Vagina (tissue), 2 donors: ENCODE results near the gene COL23A1. TPM values are rescaled to one million over a fixed set of nuclear protein-coding genes. Genes with fewer than 3 reads are reported as not detected.

Experiments used
- DNase-seq, 2 donors: peaks; one replicate each; pipeline ENCODE4 v3.0.0-alpha.2; 2017; ENCODE audit errors: extremely low spot score in 2 of 2
- H3K27ac ChIP-seq: fragments of 200-600 bp; sonication (generic); one replicate; pipeline ENCODE4 v1.5.1; 2019
- H3K27me3 ChIP-seq: fragments of 200-600 bp; sonication (generic); one replicate; pipeline ENCODE4 v1.5.1; 2019
- H3K36me3 ChIP-seq, 2 donors: fragments of 200-600 bp; sonication (generic); one replicate each; pipeline ENCODE4 v1.5.1; 2017 to 2019
- H3K4me1 ChIP-seq: fragments of 200-600 bp; sonication (generic); one replicate; pipeline ENCODE4 v1.5.1; 2019
- H3K4me3 ChIP-seq, 2 donors: fragments of 200-600 bp; sonication (generic); 1 replicate in 1 of 2; 2 replicates in 1 of 2; pipeline ENCODE4 v1.5.1; 2016 to 2019
- H3K9me3 ChIP-seq: fragments of 200-600 bp; sonication (generic); one replicate; pipeline ENCODE4 v1.5.1; 2019
- CTCF ChIP-seq, 3 experiments: fragments of 450-650 bp in 2 of 3; fragments of 200-600 bp in 1 of 3; sonication (generic) in 1 of 3; IDR thresholded peaks; one replicate each; pipeline ENCODE4 v1.5.1; 2017 to 2019; ENCODE audit warnings: antibody characterized with exemption in 3 of 3, mild to moderate bottlenecking in 2 of 3, moderate library complexity in 2 of 3
- POLR2A ChIP-seq, 2 donors: fragments of 450-650 bp; IDR thresholded peaks; one replicate each; pipeline ENCODE4 v1.6.1; 2017; ENCODE audit warnings: antibody characterized with exemption in 2 of 2, mild to moderate bottlenecking in 2 of 2, moderate library complexity in 2 of 2
- POLR2AphosphoS5 ChIP-seq, 2 donors: sonication (generic); formaldehyde crosslinking; IDR thresholded peaks; one replicate each; pipeline ENCODE4 v1.9.0; 2017; ENCODE audit warnings: antibody characterized with exemption in 2 of 2, mild to moderate bottlenecking in 2 of 2, low read depth in 1 of 2; ENCODE audit not compliant: insufficient read depth in 1 of 2
- intact Hi-C: fragments of 100-400 bp; cut with DNase I; formaldehyde crosslinking; loops from one replicate; pipeline ENCODE4 v1.15.1; 2023
- total RNA-seq: library from RNA; depleted of rRNA; stranded (reverse); fragments of >200 nt; gene quantifications from one replicate; pipeline ENCODE4 v1.2.3, GENCODE V29; 2016

Gene COL23A1
- total RNA-seq, 1 donor from 2014 or later = 3.7 TPM

GRCh38 chr5:178246624-178247279, 343.4 kb downstream of the COL23A1 start:
- H3K36me3 ChIP-seq = no peaks in the 10 kb centered on the region
- TF ChIP-seq POLR2AphosphoS5 (IDR thresholded peaks at IDR 0.05; ENCODE audit: insufficient read depth in 1 of 2, low read depth in 1 of 2) (no peak), CTCF (IDR thresholded peaks at IDR 0.05) (no peak), POLR2A (IDR thresholded peaks at IDR 0.05) (no peak)
- H3K27me3 ChIP-seq = no peaks in the 10 kb centered on the region
- no peak overlapping the region for H3K27ac ChIP-seq
- no peak for DNase-seq
- intact Hi-C loops = no loop called here
- H3K4me3 ChIP-seq = no peak overlapping the region
- H3K9me3 ChIP-seq = no peaks in the 10 kb centered on the region
- no peaks in the 10 kb centered on the region for H3K4me1 ChIP-seq

DNA sequence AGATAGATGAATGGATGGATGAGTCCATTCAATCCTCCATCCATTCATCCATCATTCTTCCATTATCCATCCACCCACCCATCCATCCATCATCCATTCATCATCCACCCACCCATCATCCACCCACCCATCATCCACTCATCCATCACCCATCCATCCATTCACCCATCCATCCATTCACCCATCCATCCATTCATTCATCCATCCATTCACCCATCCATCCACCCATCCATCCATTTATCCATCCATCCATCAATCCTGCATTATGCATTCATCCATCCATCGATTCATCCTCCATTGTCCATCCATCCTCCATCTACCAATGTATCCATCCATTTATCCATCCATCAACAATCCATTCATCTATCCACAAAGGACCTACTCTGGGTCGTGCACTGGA, 344.8 kb downstream of the COL23A1 start:
- Histone ChIP-seq H3K4me1 (no peaks in the 10 kb centered on the region), H3K27me3 (no peaks in the 10 kb centered on the region), H3K9me3 (no peaks in the 10 kb centered on the region), H3K4me3 (no peak overlapping the region), H3K36me3 (no peaks in the 10 kb centered on the region), H3K27ac (no peak overlapping the region)
- intact Hi-C loops = no loop called here
- no peak for TF ChIP-seq CTCF (IDR thresholded peaks at IDR 0.05)
- no peak for DNase-seq

DNA sequence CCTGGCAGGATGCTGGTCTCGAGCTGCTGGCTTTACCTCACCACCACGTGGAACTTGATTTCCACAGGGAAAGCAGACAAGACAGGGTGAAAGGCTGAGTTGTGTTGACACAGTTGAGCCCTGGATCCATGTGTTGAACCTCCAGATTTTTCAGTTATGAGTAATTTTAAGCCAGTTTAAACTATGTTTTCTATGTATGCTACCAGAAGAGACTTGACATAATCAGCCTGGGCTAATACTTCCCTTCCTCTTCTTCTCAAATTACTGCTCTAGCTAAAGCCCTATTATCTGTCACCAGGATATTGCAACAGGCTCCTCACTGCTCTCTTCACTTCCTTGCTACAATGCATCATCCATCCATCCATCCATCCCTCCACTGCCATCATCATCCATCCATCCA, 345.6 kb downstream of the COL23A1 start:
- H3K36me3 ChIP-seq = no peaks in the 10 kb centered on the region
- intact Hi-C loops = no loop called here
- no peaks in the 10 kb centered on the region for H3K4me1 ChIP-seq
- H3K4me3 ChIP-seq = no peak overlapping the region
- H3K9me3 ChIP-seq = no peaks in the 10 kb centered on the region
- TF ChIP-seq POLR2AphosphoS5 (IDR thresholded peaks at IDR 0.05; ENCODE audit: insufficient read depth in 1 of 2, low read depth in 1 of 2) = no peak
- no peak for TF ChIP-seq POLR2A (IDR thresholded peaks at IDR 0.05)
- no peak for TF ChIP-seq CTCF (IDR thresholded peaks at IDR 0.05)
- DNase-seq = no peak
- H3K27me3 ChIP-seq = no peaks in the 10 kb centered on the region
- H3K27ac ChIP-seq = no peak overlapping the region

DNA sequence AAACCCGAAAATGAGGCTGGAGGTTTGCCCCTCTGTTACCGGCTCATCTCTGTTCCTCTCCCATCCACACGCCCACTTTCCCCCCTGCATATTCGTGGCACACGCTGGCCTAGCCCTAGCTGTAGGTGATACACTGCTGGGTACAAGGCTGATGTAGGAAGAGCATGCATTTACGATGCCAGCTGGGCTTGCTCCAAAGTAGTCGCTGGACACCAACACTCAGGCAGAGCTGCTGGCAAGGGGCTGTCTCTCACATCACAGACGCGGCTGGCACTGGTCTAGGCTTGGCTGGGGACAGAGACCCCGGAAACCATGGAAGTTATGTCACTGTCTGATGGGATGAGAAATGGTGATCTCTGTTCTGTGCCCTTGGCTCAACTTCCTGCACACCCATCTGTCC, 347.8 kb downstream of the COL23A1 start:
- TF ChIP-seq POLR2A (IDR thresholded peaks at IDR 0.05) (no peak), POLR2AphosphoS5 (IDR thresholded peaks at IDR 0.05; ENCODE audit: insufficient read depth in 1 of 2, low read depth in 1 of 2) (no peak), CTCF (IDR thresholded peaks at IDR 0.05) (no peak)
- H3K27ac ChIP-seq = no peak overlapping the region
- H3K36me3 ChIP-seq = no peaks in the 10 kb centered on the region
- DNase-seq = no peak
- no peak overlapping the region for H3K4me3 ChIP-seq
- no peaks in the 10 kb centered on the region for H3K9me3 ChIP-seq
- intact Hi-C loops = no loop called here
- peaks cover 19% of the 10 kb centered on the region for H3K4me1 ChIP-seq
- no peaks in the 10 kb centered on the region for H3K27me3 ChIP-seq

- intact Hi-C loops = no loop called here
- Histone ChIP-seq H3K9me3 (no peaks in the 10 kb centered on the region), H3K4me1 (peaks cover 26% of the 10 kb centered on the region), H3K36me3 (no peaks in the 10 kb centered on the region), H3K4me3 (no peak overlapping the region), H3K27ac (no peak overlapping the region), H3K27me3 (no peaks in the 10 kb centered on the region)
- TF ChIP-seq CTCF (IDR thresholded peaks at IDR 0.05) = no peak
- no peak for TF ChIP-seq POLR2A (IDR thresholded peaks at IDR 0.05)
- TF ChIP-seq POLR2AphosphoS5 (IDR thresholded peaks at IDR 0.05; ENCODE audit: insufficient read depth in 1 of 2, low read depth in 1 of 2) = no peak
- no peak for DNase-seq
Observed at GRCh38 chr5:178241688-178242231, 348.4 kb downstream of the COL23A1 start.
